GM21526 (cell line): ENCODE results near the gene OR2V2.
A peak's percentile ranks its signal among the peaks of the same experiment; 100 is the strongest.
"Not testable (repeated sequence)": the region's sequence is repeated elsewhere in the genome, so short reads cannot be mapped to it uniquely, and the experiment has no call there.

Source experiments
- ATAC-seq: cut with Tn5 transposase; IDR thresholded peaks from one replicate; pipeline ENCODE4 v1.9.1; 2021; ENCODE audit warnings: moderate library complexity; ENCODE audit not compliant: unreplicated experiment, low FRiP score

OR2V2 gene

DNA sequence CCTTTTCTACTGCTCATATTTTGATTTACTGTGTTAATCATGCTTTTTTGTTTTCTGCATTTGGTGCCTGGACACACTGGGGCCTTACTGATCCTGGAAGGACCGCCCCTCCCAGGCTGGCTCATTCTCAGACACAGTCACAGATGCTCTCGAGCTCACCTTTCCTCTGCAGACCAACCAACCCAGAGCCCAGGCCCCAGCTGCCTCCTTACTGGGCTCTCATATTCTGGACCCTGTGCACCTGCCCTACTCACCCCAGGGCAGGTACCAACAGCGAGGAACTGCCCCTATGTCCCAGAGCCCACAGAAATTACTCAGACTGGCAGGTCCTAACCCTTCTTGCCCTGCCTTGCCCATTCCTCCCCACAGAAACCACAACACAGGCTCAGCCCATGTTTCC lies 6.6 kb upstream of the OR2V2 start:
- no peak for ATAC-seq

DNA sequence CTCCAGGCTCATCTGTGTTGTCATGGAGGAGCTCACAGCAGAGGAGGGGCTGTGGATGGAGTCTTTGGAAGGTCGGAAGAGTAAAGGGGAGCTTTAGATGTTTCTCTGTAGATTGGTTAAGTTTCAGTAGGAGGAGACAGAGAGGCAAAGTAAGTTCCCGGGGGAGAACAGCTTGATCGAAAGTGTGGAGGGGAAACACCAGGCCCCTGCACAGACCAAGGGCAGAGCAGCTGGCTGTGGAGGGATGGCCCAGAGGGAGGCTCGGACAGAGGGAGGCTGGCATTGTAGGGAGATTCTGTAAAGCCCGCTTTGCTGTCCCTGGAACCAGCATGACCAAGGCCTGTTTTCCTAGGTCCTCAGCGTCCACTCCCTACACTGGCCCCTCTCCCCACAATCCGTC lies 5.3 kb upstream of the OR2V2 start:
- ATAC-seq = no peak

DNA sequence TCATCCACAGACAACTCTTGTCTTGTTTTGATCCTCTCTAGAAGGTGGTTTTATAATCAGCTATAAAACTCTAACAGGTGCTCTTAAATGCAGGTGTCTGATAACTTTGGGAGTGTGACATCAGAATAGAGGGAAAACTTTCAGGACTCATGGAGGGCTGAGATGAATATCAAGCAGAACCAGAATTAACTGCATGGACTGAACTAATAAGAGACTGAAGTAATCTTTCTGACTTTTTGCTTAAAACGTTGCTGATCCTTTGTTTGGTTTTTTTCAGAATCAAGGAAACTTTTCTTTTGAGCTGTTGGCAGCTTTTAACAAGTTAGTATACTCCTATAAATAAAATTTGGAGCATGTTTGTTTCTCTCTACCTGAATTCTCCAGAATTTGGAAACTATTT lies 2.3 kb upstream of the OR2V2 start:
- ATAC-seq = no peak

DNA sequence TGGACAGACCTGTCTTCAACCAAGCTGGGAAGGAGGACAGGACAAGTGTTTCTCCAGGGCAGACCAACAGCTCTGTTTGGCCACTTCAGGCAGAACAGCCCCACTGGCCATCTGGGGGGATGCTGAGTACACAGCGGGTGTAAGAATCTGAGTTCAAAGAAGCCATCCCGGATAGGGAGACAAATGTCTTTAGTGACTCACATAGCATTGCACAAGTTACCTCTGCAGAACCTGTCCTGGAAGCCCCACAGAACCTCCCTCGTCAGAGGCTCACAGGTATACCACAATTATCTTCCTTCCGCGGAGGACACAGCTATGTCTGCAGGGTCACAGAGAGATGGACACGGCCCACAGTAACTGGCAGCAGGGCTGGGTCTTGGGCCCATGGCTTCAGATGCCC lies 2.0 kb downstream of the OR2V2 start:
- no peak for ATAC-seq

DNA sequence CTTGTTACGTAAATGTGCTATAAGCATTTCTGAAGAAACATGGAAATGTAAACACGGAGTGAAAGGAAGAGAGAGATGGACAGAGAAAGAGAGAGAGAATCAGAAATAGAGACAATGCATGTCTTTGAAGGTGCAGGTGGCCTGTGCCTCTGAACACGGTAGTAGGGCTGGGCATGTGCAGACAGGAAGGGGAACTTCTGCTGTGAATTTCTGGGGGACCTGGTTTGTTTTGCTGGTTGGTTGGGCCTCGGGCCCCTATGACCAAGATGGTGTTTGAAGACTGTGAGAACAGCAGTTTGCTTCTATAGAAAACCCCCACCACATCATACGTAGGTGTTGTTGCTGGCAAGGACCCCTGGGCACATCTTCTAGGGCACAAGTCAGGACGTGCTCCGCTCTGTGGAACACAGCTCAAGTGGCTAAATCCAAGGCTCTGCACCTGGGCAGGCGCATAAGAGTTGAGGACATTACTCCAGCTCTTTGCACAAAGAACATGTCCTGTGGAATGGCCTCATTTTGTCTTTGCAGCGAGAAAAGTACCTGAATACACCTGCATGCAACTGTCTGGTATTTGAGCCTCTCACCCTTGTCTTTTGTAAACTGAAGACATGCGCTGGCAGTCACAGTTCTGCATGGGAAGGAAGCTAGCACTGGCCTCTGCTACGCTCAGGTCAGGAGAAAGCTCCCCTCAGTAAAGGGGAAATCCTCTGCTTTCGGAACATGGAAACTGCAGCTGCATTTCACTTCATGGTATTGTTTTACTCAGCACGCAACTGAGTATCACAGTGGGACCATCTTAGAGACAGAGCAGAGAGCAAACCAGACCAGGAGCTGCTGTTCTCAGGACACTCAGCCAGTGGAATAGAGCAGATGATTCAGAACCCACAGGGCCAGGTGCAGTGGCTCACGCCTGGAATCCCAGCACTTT lies 2.7 kb downstream of the OR2V2 start:
- ATAC-seq = no peak

DNA sequence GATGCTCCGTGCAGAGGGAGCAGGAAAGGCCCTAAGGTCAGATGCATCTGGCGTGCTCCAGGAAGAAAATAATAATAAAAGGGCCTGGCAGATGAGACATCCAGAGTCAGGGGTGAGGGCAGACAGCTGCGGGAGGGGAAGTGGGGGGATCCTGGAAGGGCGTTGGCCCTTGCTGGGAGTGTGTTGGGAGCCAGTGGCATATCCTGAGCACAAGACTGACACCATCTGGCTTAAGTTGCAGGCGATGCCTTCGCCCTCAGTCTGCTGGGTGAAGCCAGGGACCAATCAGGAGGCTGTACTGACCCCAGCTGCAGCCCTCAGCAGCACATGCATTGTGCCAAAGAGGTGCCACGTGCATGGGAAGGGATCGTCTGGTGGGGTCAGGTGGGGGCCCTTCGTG lies 3.8 kb downstream of the OR2V2 start:
- no peak for ATAC-seq

DNA sequence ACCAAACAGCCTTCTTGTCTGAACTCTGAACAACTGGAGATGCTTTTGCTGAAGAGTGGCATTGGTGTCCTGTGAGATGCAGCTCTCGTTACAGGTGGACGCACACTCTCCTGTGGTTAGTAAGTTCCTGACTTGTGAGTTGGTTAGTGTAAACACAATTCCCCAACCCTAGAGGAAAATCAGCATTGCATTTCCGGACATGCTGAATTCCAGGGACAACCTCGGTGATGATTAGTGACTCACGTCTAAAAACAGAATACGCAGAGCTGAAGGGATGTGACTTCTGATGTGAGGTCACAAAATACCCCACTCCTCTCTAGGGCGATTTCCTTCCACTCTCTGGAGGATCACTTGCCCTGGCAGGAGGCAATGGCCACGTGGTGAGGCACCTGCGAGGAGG lies 5.0 kb downstream of the OR2V2 start:
- ATAC-seq = no peak

DNA sequence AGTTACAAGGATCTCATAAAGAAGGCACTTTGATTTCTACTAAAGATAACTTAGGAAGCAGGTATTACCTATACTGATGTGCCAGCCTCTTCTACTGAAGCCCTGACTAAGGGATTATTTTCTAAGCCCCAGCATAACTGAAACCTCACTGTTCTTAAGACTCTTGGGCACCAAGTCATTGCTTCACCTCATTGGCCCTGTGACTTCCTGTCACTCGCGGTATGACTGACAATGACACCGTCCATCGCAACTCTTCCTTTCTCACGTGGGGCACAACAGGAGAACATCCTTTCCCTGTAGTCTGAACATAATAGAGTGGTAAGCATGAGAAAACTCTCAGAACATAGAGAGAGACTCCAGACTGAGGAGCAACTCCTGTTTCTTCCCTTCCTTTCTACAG lies 6.4 kb downstream of the OR2V2 start:
- ATAC-seq = no peak

DNA sequence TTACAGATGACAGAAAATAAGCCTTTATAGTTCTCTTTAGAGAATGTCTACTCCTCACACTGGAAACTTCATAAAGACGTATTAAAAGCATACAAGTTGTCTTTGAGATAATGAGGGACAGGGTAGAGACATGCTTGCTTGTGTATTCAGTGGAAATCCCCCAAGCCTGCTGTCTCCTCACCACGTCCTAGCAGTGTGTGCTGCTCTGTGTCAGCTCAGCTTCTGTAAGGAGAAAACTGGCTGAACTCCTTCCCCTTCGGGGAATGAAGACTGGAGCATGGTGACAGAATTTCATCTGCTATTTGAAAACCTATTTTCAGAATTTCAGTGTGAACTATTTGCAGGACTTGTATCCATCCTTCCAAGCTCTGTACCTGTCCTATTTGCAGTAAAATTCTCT lies 9.4 kb downstream of the OR2V2 start:
- ATAC-seq = no peak

DNA sequence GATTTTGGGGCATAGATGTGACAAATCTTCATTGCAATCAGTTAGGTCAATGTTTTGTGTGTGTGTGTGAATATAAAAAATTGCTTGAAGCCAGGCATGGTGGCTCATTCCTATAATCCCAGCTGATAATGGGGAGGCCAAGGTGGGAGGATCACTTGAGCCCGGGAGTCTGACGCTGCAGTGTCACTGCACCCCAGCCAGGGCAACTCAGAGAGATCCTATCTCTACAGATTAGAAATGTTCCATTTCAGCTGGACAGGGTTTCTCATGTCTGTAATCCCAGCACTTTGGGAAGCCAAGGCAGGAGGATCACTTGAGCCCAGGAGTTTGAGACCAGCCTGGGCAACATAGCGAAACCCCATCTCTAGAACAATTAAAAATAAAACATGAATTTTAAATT lies 11.5 kb downstream of the OR2V2 start:
- no peak for ATAC-seq

DNA sequence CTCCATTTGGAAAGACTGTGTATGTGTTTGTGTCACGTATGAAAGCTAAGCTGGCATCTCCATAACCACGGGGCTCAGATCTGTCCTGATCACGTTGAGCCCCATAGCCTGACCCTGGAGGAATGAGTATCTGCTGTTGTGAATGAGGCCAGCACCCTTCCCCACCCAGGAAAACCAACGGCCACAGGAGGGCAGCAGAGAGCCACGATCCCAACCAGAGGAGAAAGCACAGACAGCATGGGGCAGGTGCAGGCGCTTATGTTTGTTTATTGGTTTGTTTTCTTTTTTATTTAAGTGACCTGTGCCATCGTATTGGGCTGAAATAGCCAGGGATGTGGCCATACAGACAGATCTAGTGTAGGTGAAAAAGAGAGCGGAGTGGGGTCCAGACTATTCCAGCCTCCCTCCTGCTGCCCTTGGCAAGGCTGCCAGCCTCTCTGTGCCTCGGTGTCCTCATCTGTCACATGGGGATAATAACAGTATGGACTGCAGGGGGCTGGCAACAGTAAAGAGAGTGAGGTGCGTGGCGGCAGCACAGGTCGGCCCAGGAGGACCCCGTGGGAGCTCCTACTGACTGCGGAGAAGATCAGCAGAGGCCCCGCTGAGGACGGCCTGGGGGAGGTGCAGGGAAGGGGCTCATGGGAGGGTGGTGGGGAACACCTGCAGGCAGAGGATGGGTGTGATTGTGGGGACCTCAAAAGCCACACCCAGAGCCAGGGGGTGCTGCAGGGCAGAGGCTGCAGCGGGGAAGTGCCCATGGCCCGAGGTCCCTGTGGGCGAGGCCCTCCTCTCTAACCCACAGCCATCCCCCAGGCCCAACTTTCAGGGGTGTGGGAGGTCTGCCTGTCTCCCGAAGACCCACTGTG lies 12.1 kb downstream of the OR2V2 start:
- peak; percentile 66 for ATAC-seq

DNA sequence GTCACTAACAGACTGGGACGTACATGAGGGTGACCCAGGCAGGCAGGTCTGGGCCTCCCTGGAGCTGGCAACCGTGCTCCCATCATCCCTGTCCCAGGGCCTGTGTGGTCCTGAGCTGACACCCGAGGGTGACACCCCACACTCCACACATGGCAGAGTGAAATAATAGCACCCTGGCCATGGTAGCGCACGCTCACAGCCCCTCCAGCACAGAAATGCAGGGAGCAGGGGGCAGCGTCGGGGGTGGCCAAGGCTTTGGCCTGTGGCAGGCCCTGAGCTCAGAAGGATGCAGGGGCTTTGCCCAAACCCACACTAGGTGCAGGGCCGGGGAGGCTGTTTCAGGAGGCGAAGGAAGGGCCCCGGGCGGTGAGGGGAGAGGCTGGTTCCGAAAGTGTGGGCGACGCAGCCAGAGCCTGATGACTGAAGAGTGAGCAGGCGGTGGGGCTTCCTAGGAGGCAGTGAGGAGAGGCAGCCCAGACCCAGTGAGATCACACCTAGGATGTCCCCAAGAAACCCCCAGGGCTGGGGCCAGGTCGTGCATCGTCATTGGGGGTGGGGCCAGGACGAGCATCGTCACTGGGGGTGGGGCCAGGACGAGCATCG lies 12.9 kb downstream of the OR2V2 start:
- ATAC-seq = peak; percentile 41

DNA sequence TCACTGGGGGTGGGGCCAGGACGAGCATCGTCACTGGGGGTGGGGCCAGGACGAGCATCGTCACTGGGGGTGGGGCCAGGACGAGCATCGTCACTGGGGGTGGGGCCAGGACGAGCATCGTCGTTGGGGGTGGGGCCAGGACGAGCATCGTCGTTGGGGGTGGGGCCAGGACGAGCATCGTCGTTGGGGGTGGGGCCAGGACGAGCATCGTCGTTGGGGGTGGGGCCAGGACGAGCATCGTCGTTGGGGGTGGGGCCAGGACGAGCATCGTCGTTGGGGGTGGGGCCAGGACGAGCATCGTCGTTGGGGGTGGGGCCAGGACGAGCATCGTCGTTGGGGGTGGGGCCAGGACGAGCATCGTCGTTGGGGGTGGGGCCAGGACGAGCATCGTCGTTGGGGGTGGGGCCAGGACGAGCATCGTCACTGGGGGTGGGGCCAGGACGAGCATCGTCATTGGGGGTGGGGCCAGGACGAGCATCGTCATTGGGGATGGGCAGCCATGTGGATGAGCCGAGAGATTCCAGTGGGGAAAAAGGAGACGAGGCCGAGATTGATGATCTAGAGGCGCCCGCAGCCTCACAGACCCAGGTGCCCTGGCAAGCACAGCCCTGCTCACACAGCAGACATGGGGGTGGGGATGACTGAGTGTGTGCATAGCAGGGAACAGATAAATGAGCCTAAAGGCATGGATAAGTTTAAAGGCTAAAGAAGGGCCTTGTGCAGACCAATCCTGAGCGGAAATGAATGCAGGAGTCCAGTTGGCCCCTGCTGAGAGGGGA lies 13.6 kb downstream of the OR2V2 start:
- not testable (repeated sequence) for ATAC-seq

DNA sequence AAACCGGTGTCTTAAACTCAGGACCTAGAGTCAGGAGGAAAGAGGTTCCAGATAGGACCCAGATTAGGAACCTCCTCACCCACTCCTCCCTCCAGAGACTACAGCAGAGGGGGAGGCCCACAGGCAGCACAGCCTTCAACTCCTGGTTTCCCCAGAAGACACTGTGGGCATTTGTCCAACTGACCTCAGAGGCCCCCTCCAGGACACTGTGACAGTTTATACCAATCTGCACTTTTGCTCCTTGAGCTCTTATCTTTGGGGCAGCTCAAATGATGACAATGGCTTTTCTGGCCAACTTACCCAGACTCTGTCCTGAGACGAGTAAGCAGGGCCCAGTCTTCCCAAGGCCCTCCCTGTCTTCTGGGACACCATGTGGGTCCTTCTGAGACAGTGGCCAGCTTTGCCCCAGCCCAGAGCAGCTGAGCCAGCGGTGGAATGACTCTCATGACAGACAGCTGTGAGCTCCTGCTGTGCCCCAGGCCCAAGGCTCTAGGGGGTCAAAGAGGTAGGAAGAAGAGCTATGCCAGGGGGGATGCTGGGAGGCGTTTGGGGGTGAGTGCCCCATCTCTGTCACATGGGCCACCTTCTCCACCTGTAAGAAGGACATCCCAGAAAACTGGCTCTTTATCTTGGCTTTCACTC lies 14.3 kb downstream of the OR2V2 start:
- no peak for ATAC-seq

DNA sequence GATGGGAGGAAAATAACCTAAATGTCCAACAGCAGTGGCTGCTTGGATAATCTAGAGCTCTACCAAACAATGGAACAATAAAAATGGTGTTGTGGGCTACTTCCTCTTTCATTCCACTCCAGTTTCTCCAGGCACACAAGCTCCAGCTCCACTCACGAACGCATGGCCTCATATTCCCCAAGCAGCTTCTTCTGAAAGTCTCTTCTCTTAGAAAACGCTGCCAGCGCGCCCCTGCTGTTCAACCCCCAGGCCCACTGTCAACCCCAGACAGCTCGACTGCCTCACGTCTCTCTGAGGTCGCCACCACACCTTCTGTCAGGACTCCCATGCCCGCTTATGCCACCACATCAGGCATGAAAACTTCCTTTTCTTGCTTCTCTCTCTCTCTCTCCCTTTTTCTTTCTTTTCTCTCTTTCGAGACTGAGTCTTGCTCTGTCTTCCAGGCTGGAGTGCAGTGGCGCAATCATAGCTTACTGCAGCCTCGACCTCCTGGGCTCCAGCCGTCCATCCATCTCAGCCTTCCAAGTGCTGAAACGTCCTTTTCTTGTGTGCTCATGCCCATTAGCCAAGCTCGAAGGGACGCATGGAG lies 16.2 kb downstream of the OR2V2 start:
- ATAC-seq = no peak

DNA sequence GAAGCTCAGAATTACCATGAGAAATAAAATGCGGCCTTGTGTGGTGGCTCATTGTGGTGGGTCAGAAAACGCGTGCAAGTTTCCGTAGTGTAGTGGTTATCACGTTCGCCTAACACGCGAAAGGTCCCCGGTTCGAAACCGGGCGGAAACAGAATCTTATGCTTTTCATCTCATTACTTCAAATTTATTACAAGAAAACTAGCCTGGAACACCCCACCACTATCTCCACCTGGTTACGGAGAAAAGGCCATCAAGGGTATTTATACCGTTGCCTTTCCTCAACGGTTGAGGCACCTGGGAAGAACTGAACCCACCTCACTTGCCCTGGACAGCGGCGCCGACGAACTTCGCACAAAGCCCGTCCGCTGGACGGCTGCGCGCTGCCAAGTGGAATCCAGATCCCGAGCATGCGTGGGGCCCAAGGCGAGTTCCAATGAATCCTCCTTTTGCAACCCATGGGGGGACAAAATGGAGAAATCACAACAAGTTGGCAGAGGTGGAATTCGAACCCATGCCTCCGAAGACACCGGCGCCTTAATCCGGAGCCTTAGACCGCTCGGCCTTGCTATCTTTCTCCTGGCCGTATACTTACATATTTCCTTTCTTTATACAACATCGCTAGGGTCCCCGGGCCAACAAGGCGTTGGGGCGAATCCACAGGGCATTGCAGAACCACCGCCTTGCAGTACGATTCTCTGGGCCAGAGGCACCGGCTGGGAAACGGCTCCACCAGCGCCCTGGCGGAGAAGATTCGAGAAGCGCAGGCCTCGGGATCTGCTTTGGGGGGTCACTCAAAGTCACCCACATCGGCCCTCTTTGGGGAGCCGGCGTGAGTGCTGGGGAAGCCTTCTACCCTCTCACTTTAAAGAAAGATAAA lies 16.9 kb downstream of the OR2V2 start:
- no peak for ATAC-seq

DNA sequence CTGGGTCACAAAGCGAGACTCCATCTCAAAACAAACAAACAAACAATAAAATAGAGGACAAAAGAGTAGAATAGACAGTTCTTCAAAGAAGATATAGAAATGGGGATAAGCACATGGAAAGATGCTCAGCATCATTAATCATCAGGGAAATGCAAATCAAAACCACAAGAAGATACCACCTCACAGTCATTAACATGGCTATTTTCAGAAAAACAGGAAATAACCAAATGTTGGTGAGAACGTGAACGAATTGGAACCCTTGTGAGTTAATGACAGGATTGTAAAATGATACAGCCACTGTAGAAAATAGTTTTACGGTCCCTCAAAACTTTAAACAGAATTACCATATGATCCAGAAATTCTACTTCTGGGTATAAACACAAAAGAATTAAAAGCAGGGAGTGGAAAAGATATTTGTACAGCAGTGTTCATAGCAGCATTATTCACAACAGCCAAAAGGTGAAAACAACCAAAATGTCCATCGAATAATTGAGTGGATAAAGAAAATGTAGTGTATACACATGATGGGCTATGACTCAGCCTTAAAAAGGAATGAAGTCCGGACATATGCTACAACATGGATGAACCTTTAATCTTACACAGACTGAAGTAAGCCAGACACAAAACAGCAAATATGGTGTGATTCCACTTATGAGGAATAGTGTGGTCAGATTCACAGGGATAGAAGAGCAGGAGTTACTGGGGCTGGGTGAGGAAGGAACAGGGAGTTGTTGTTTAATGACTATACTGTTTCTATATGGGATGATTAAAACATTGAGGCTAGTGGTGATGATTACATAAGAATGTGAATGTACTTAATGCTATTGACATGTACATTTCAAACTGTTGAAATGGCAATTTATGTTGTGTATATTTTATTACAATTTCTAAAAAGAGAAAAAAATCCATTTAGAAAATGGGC lies 19.7 kb downstream of the OR2V2 start:
- no peak for ATAC-seq
